ENCODE results near the gene CRYZ.

CRYZ gene

GRCh38 chr1:74717626-74718025 is 15.2 kb downstream of the CRYZ start:
- no peak for TF ChIP-seq CTCF (IDR thresholded peaks at IDR 0.05; ENCODE audit: low read depth, low read length)
- no peak for DNase-seq (ENCODE audit: extremely low read depth, low read depth)

- DNase-seq (ENCODE audit: extremely low read depth, low read depth), result no peak
- TF ChIP-seq CTCF (IDR thresholded peaks at IDR 0.05; ENCODE audit: low read depth, low read length), result no peak
Observed at GRCh38 chr1:74716822-74717221, 16.0 kb downstream of the CRYZ start.

- DNase-seq (ENCODE audit: extremely low read depth, low read depth), result no peak
- TF ChIP-seq CTCF (IDR thresholded peaks at IDR 0.05; ENCODE audit: low read depth, low read length), result no peak
Observed at GRCh38 chr1:74715806-74716205, 17.0 kb downstream of the CRYZ start.

- no peak for DNase-seq (ENCODE audit: extremely low read depth, low read depth)
- no peak for TF ChIP-seq CTCF (IDR thresholded peaks at IDR 0.05; ENCODE audit: low read depth, low read length)
Observed at GRCh38 chr1:74715236-74715502, 17.7 kb downstream of the CRYZ start.

GRCh38 chr1:74714429-74715235 is 18.2 kb downstream of the CRYZ start:
- no peak for DNase-seq (ENCODE audit: extremely low read depth, low read depth)
- no peak for TF ChIP-seq CTCF (IDR thresholded peaks at IDR 0.05; ENCODE audit: low read depth, low read length)

- no peak for DNase-seq (ENCODE audit: extremely low read depth, low read depth)
- TF ChIP-seq CTCF (IDR thresholded peaks at IDR 0.05; ENCODE audit: low read depth, low read length), result no peak
Observed at GRCh38 chr1:74713849-74714248, 19.0 kb downstream of the CRYZ start.

GRCh38 chr1:74712881-74713280 is 20.0 kb downstream of the CRYZ start:
- TF ChIP-seq CTCF (IDR thresholded peaks at IDR 0.05; ENCODE audit: low read depth, low read length), result no peak
- DNase-seq (ENCODE audit: extremely low read depth, low read depth), result no peak
